Cortex of kidney (tissue), 1 donor: ENCODE measurements around the gene SHROOM2.
"Not testable (repeated sequence)": the region's sequence is repeated elsewhere in the genome, so short reads cannot be mapped to it uniquely, and the experiment has no call there.

Experiments used
- DNase-seq: peaks from one replicate; lab custom pipeline; 2025; lab: John Stamatoyannopoulos, UW

SHROOM2 gene

GRCh38 chrX:9781941-9782340, 4.3 kb upstream of the SHROOM2 start:
- no peak for DNase-seq

- no peak for DNase-seq
Observed at GRCh38 chrX:9784332-9784731, 1.9 kb upstream of the SHROOM2 start.

- DNase-seq, result no peak
Observed at GRCh38 chrX:9785254-9785943, 830 bp upstream of the SHROOM2 start.

- DNase-seq, result no peak
Observed at GRCh38 chrX:9786798-9787635, 788 bp downstream of the SHROOM2 start.

GRCh38 chrX:9788911-9789310, 2.7 kb downstream of the SHROOM2 start:
- DNase-seq, result no peak

GRCh38 chrX:9789555-9789954, 3.3 kb downstream of the SHROOM2 start:
- DNase-seq, result no peak

- DNase-seq, result no peak
Observed at GRCh38 chrX:9790866-9791265, 4.6 kb downstream of the SHROOM2 start.

GRCh38 chrX:9794495-9794894, 8.3 kb downstream of the SHROOM2 start:
- DNase-seq, result no peak

GRCh38 chrX:9797384-9798360, 11.4 kb downstream of the SHROOM2 start:
- DNase-seq, result no peak

- no peak for DNase-seq
Observed at GRCh38 chrX:9802737-9803136, 16.5 kb downstream of the SHROOM2 start.

GRCh38 chrX:9804444-9804843, 18.2 kb downstream of the SHROOM2 start:
- no peak for DNase-seq

GRCh38 chrX:9805956-9806355, 19.7 kb downstream of the SHROOM2 start:
- DNase-seq, result no peak

- DNase-seq, result no peak
Observed at GRCh38 chrX:9807355-9808182, 21.3 kb downstream of the SHROOM2 start.

- DNase-seq, result not testable (repeated sequence)
Observed at GRCh38 chrX:9809876-9810275, 23.6 kb downstream of the SHROOM2 start.

GRCh38 chrX:9811086-9811485, 24.9 kb downstream of the SHROOM2 start:
- DNase-seq, result not testable (repeated sequence)

GRCh38 chrX:9816084-9816700, 30.0 kb downstream of the SHROOM2 start:
- DNase-seq, result no peak

GRCh38 chrX:9821572-9821971, 35.3 kb downstream of the SHROOM2 start:
- no peak for DNase-seq

GRCh38 chrX:9824554-9824953, 38.3 kb downstream of the SHROOM2 start:
- DNase-seq, result no peak

- DNase-seq, result no peak
Observed at GRCh38 chrX:9825129-9825790, 39.0 kb downstream of the SHROOM2 start.

- DNase-seq, result no peak
Observed at GRCh38 chrX:9825966-9826365, 39.7 kb downstream of the SHROOM2 start.
